Measurements from ENCODE around the gene GJB3.
"Not testable (repeated sequence)": the region's sequence is repeated elsewhere in the genome, so short reads cannot be mapped to it uniquely, and the experiment has no call there.

GJB3 gene

DNA sequence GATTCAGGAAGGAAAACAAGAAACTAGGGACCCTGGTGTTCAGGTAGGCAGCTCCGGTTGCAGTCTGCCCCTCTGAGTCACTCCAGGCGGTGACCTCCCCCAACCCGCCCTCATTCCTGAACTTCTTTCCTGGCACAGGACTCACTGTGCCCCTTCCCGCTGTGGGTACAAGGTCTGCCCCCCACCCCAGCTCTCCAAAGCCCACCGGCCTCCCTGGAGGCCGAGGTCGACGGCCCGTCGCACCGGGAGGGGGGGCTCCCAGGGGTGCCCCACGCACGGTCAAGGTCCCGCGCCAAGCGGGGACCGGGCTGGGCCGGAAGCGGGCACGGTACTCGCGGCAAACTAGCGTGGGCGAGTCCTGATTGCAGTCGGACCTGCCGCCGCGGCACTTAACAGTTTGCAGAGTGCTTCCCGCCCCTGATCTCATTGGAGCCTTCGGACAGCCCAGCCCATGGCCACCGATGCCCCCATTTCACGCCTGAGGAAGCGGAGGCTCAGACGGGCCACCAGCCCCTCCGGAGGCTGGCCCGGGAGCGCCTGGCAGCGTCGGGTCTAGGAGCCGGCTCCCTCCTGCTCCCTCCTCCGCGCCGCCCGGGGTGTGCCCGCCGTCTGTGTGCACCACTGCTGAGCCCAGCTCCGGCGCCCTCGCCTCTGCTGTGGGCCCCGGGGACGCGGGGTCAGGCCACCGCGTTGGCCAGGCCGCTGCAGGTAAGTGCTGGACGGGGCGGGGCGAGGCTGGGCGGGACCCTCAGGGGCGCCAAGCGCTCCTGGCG, at the start of gene GJB3:
Gene GJB3 (plus strand): TSS at position 144 of the 773 bp plus-strand sequence. CDS start 3,549 bp downstream, outside the sequence.
- Mint-ChIP-seq H3K4me3 (peak within 1 kb of the TSS; percentile 8), H3K27me3 (peaks cover 24% of the 10 kb centered on the region), H3K4me1 (peaks cover 3% of the 10 kb centered on the region), H3K36me3 (no peaks in the 10 kb centered on the region), H3K9me3 (no peaks in the 10 kb centered on the region), H3K27ac (no peak within 1 kb of the TSS)

DNA sequence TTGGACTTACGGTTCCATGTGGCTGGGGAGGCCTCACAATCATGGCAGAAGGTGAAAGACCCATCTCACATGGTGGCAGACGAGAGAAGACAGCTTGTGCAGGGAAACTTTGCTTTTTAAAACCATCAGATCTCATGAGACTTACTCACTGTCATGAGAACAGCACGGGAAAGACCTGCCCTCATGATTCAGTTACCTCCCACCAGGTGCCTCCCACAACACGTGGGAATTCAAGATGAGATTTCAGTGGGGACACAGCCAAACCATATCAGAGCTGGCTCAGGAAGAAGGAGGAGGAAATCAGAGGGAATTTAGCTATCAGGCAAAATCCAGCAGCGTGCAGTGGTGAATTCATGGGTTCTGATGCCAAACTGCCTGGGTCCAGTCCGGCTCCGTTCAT, 48.2 kb upstream of the GJB3 start:
- not testable (repeated sequence) for H3K36me3 Mint-ChIP-seq, H3K4me3 Mint-ChIP-seq

DNA sequence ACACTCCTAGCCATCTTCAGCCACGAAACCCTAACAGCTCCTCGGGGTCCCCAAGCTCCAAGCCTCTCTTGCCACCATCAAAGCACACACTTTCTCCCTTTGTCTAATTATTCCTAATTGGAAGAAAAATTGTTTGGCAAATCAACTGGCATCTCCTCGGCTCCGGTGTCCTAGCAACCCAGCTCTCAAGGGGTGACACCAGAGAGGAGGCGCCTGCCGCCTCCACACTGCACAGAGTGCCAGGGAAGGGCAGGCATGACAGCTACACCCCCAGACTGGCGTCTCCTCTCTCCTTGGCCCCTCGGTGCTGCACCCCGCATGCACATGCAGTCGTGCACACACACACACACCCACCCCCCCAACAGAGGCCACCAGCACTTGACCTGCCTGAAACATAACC, 44.3 kb upstream of the GJB3 start:
- H3K4me3 Mint-ChIP-seq, result no peak overlapping the region
- no peaks in the 10 kb centered on the region for H3K27me3 Mint-ChIP-seq

More for the DNA sequence above, 48.2 kb upstream of the GJB3 start:
- not testable (repeated sequence) for H3K27me3 Mint-ChIP-seq, H3K4me1 Mint-ChIP-seq, H3K9me3 Mint-ChIP-seq, H3K27ac Mint-ChIP-seq

DNA sequence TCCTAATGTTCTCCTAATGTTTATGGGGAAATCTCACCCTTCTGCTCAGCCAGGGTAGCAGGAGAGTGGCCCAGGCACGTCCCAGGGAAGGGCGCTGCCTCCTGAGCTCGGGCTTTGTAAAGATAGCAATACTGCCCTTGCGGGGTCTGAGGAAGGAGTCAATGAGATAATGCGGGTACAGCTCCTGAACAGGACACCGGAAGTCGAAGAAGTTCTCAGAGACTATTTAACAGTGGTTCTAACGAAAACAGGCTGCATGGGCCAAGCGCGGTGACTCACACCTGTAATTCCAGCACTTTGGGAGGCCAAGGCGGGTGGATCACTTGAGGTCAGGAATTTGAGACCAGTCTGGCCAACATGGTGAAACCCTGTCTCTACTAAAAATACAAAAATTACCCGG, 43.8 kb upstream of the GJB3 start:
- not testable (repeated sequence) for H3K27me3 Mint-ChIP-seq, H3K36me3 Mint-ChIP-seq, H3K9me3 Mint-ChIP-seq, H3K4me3 Mint-ChIP-seq, H3K27ac Mint-ChIP-seq, H3K4me1 Mint-ChIP-seq

More for the DNA sequence above, 44.3 kb upstream of the GJB3 start:
- no peak overlapping the region for H3K27ac Mint-ChIP-seq
- H3K4me1 Mint-ChIP-seq, result no peaks in the 10 kb centered on the region
- H3K9me3 Mint-ChIP-seq, result no peaks in the 10 kb centered on the region
- no peaks in the 10 kb centered on the region for H3K36me3 Mint-ChIP-seq

DNA sequence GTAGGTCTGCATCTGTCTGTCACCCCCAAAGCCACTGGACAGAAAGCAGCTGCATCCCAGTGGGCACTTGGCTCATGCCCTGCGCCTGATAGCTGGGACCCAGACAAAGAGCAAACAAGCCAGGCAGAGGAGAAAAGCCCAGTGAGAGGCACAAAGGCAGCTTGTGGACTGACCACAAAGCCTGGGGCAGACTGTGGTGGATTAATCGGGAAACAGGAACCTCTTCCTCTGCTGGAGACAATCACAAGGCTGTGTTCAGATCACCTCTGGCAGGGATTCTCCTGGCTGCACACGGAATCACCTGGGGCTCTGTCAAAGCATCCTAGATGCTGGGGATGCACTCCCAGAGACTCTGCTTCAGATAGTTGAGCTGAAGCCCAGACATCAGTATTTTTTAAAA, 41.4 kb upstream of the GJB3 start:
- H3K27ac Mint-ChIP-seq, result no peak overlapping the region
- no peak overlapping the region for H3K4me3 Mint-ChIP-seq
- no peaks in the 10 kb centered on the region for H3K4me1 Mint-ChIP-seq
- H3K27me3 Mint-ChIP-seq, result no peaks in the 10 kb centered on the region
- H3K36me3 Mint-ChIP-seq, result no peaks in the 10 kb centered on the region
- no peaks in the 10 kb centered on the region for H3K9me3 Mint-ChIP-seq

DNA sequence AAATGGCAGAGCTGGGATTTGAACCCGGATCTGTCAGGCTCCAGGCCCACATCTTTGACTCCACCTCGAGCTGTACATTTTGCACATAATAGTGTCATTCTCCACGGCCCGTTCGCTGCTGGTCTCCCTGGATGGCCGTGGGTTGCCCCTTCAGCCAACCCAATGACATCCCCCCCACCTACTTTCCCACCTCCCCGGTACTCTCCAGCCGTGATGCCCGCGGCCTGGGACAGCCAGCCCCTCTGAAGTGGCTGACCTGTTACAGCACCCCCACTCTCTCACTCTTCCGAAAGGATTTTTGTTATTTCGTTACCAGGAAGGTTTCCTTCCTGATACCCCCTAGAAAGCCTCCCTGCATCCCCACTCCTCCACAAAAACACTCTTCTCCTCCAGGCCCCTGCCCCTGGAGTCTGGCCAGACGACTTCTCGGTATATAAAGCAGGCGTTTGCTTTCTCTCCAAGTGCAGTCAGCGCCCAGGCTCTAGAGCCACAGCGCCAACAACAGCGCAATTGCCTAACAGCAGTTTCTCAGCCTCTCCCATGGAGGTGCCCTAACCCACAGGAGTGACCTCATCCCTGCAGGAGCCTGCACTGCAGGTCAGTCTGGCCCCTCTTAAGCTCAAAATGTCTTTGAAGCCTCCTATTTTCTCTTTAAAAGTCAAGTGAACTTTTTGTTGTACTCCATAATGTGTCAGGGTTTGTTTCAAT, 40.7 kb upstream of the GJB3 start:
- no peaks in the 10 kb centered on the region for H3K36me3 Mint-ChIP-seq

DNA sequence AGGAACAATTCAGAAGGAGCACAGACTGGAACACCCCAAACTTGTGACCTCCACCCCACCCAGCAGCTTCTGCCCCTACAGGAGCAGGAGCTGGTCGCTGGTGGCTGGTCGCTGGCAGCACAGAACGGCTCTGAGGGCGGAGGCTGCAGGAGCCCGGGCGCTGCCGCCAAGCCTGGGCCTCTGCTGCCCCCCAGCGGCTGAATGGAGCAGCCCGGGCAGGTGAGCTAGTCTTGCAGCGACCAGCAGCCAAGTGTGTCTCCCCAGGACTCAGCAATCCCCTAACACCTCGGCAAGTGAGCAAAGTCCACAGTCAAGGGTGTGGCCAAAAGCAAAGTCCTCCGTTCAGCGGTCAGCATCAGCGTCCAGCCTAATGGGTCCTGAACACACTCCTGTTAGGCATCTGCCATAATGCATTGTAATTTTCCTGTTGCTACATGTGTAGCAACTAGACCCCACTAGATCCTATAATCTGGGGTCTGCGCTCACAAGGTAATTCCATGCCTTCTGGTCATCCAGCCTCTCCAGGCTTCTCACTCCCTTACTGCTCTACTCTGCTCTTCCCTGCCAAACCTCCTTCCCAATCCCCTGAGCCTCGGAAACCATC, 38.2 kb upstream of the GJB3 start:
- Mint-ChIP-seq H3K36me3 (no peaks in the 10 kb centered on the region), H3K4me1 (no peaks in the 10 kb centered on the region), H3K4me3 (no peak overlapping the region), H3K27ac (no peak overlapping the region), H3K27me3 (no peaks in the 10 kb centered on the region), H3K9me3 (no peaks in the 10 kb centered on the region)

More for the DNA sequence above, 40.7 kb upstream of the GJB3 start:
- no peak overlapping the region for H3K27ac Mint-ChIP-seq
- no peaks in the 10 kb centered on the region for H3K4me1 Mint-ChIP-seq
- no peaks in the 10 kb centered on the region for H3K9me3 Mint-ChIP-seq
- no peak overlapping the region for H3K4me3 Mint-ChIP-seq
- H3K27me3 Mint-ChIP-seq, result no peaks in the 10 kb centered on the region

DNA sequence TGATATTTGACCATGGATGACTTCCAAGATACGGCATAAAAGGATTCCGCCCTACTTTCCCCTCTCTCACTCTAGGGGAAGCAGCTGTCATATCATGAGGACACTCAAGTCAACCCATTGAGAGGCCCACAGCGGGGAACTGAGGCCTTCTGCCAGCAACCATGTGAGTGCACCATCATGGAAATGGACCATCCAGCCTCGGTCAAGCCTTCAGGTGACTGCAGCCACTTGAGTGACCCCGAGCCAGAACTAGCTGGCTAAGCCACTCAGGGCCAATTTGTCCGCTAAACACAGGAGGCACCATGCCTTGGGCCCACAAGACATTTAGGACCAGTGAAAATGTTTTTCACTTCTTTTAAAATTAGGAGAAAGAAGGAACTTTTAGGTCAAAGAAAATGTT, 37.2 kb upstream of the GJB3 start:
- H3K27me3 Mint-ChIP-seq, result peaks cover under 1% of the 10 kb centered on the region
- no peaks in the 10 kb centered on the region for H3K9me3 Mint-ChIP-seq
- H3K27ac Mint-ChIP-seq, result no peak overlapping the region
- no peaks in the 10 kb centered on the region for H3K4me1 Mint-ChIP-seq
- no peaks in the 10 kb centered on the region for H3K36me3 Mint-ChIP-seq
- H3K4me3 Mint-ChIP-seq, result no peak overlapping the region

DNA sequence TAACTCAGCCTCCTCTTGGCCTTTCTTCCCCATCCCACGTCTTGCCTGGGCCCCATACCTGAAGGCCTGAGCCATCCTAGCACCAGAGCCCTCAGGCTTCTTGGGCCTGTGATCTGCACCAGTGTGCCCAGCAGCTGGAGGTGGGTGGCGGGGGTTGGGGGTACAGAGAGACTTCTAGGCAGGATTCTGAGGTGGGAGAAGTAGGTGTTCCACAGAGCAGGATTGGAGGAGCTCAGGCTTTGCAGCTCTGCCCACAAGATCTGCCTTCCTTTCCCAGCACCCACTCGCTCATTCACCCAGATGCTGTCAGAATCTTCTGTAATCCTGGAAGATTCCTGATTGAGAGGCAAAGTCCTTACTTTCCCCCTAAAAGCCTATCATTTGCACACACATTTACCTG, 36.2 kb upstream of the GJB3 start:
- Mint-ChIP-seq H3K27ac (no peak overlapping the region), H3K27me3 (peaks cover 1% of the 10 kb centered on the region), H3K36me3 (no peaks in the 10 kb centered on the region), H3K9me3 (no peaks in the 10 kb centered on the region), H3K4me1 (no peaks in the 10 kb centered on the region), H3K4me3 (no peak overlapping the region)

DNA sequence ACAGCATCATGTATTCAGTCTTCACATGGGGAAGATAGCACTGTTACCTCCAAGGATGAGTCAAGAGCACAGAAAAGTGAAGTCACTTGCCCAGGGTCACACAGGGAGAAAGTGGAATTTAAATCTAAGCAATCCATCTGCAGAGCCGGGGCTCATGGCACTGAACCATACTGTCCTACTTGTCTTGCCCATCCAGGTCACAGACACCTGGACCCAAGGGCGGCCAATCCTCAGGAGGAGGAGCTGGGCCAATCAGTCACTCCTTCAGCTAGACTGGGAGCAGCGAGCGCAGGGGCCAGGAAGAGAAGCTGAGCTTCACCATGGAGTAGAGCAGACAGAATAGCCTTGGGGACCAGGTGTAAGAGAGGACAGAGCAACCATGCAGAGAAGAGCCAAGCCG, 35.3 kb upstream of the GJB3 start:
- H3K9me3 Mint-ChIP-seq, result no peaks in the 10 kb centered on the region
- H3K4me3 Mint-ChIP-seq, result no peak overlapping the region
- no peak overlapping the region for H3K27ac Mint-ChIP-seq
- H3K27me3 Mint-ChIP-seq, result peaks cover 1% of the 10 kb centered on the region
- no peaks in the 10 kb centered on the region for H3K4me1 Mint-ChIP-seq
- no peaks in the 10 kb centered on the region for H3K36me3 Mint-ChIP-seq

DNA sequence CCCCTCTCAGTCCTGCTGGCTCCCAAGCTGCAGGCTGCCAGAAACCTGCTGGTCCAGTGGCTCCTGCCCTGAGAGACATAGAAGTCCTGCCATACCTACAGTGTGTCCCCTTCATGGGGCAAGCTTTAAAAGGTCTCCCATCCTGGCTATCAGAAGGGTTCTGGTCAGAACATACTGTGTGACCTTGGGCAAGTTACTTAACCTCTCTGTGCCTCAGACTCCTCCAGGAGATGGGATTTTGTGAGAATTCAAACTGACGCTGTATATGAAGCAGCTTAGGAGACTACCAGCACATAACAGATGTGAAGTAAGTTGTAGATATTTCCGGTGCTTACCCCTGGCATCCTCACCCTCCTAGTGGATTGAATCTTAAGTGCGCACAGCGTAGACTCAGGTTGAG, 34.9 kb upstream of the GJB3 start:
- H3K4me1 Mint-ChIP-seq, result no peaks in the 10 kb centered on the region
- H3K9me3 Mint-ChIP-seq, result no peaks in the 10 kb centered on the region
- peaks cover 1% of the 10 kb centered on the region for H3K27me3 Mint-ChIP-seq
- no peaks in the 10 kb centered on the region for H3K36me3 Mint-ChIP-seq
- no peak overlapping the region for H3K27ac Mint-ChIP-seq
- no peak overlapping the region for H3K4me3 Mint-ChIP-seq

DNA sequence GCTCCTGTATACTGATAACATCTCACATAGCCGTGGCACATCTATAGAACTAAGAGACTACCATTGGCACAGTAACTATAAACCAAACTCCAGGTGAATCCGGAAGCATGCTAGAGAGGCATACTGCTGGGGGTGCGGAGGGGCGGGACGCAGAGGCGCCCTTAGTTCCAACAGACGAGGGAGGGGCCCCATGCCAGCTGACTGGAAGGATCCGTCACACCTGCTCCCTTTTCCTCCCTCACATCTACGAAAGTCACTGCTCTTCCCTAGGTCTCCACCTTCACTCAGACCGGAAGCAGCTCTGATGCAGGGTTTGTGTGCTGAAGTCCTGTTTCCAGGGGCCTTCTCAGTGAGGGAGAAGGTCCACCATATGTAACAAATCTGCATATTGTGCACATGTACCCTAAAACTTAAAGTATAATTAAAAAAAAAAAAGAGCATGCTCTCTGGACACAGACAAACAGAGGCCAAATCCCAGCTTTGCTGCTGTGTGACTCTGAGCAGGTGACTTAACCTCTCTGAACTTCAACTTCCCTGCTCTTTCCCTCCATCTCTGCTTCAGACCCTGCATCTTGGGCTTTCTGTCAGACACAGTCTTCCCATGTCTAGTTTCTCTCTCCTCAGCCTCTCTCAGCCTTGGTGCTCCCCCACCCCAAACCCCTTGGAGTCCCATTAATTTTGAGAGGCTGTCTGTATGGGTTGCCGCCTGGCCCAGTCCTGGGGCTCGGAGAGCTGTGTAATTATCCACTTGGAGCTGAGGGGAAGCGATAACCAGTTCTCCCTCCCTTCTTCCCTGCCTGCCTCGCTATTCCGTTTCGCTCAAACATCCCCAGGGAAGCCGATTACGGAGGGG, 34.0 kb upstream of the GJB3 start:
- Mint-ChIP-seq H3K9me3 (no peaks in the 10 kb centered on the region), H3K27me3 (peaks cover 1% of the 10 kb centered on the region), H3K36me3 (no peaks in the 10 kb centered on the region), H3K4me1 (no peaks in the 10 kb centered on the region), H3K27ac (no peak overlapping the region), H3K4me3 (no peak overlapping the region)

DNA sequence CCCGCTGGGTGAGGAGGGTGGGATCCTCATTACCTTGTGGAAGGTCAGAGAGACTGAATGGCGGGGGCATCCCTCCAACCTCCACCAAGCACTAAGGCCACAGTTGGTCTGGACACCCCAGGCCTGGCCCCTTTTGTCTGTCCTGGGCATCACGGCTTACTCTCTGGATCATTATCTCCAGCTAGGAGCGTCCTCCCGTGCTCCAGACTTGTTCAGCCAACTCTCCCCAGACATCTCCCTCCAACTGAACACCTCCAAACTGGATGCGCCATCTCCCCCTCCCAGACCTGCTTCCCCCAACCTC, 33.4 kb upstream of the GJB3 start:
- Mint-ChIP-seq H3K9me3 (no peaks in the 10 kb centered on the region), H3K4me1 (no peaks in the 10 kb centered on the region), H3K4me3 (no peak overlapping the region), H3K27me3 (peaks cover 1% of the 10 kb centered on the region), H3K27ac (no peak overlapping the region), H3K36me3 (no peaks in the 10 kb centered on the region)

DNA sequence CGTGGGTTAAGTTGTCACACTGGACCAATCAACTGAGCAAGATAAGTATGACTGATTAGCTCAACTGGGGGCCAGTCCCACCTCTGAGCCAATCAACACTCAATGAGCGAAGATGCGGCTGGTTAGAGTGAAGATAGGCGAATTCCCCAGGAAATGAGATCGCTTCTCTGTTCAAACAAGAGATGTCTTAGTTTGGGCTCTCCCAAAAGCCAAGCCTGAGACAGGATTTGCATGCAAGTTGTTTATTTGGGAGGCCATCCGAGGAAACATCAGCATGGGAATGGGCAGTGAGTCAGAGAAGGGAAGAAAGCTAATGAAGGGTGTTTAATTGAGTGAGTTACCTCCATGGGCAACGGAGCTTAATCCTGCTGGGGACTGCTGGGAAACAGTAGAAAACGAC, 31.0 kb upstream of the GJB3 start:
- Mint-ChIP-seq H3K9me3 (no peaks in the 10 kb centered on the region), H3K27ac (no peak overlapping the region), H3K27me3 (peaks cover 1% of the 10 kb centered on the region), H3K4me1 (no peaks in the 10 kb centered on the region), H3K36me3 (no peaks in the 10 kb centered on the region), H3K4me3 (no peak overlapping the region)

DNA sequence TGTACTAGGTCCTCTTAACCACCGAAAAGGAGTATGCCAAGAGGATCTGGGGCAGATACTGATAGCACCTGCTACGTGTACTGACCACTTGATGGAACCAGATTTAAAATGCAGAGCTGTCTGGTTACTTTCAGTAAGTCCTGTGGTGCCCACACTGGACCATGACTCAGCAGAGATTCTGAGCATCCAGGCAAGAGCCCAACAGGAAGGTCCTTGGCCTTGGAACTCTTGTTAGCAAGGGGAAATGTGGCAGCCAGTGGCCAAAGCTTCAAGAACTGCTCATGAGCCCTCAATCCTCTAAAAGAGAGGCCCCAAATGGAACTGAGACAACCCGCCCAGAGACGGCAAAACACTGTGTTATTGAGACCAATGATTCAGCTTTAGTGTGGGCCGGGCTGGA, 30.4 kb upstream of the GJB3 start:
- H3K36me3 Mint-ChIP-seq, result no peaks in the 10 kb centered on the region
- H3K27ac Mint-ChIP-seq, result no peak overlapping the region
- peaks cover 1% of the 10 kb centered on the region for H3K27me3 Mint-ChIP-seq
- no peaks in the 10 kb centered on the region for H3K4me1 Mint-ChIP-seq
- no peaks in the 10 kb centered on the region for H3K9me3 Mint-ChIP-seq
- no peak overlapping the region for H3K4me3 Mint-ChIP-seq

DNA sequence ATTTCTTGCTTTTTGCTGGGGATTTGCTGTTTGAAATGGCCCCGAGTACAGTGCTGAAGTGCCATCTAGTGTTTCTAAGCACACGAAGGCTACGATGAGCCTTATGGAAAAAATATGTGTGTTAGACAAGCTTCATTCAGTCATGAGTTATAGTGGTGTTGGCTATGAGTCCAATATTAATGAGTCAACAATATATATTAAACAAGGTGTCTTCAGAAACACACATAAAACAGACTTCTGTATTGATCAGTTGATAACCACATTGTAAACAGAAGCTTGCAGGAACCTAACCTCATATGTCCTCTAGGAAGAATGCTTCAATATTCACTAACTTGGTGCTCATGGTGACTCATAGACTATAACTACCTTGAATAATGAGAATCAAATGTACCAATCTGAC, 27.9 kb upstream of the GJB3 start:
- H3K9me3 Mint-ChIP-seq, result no peaks in the 10 kb centered on the region
- H3K36me3 Mint-ChIP-seq, result no peaks in the 10 kb centered on the region
- H3K27me3 Mint-ChIP-seq, result peaks cover 3% of the 10 kb centered on the region
- no peak overlapping the region for H3K4me3 Mint-ChIP-seq
- H3K27ac Mint-ChIP-seq, result no peak overlapping the region
- H3K4me1 Mint-ChIP-seq, result no peaks in the 10 kb centered on the region
